ENCODE results near the gene VPS4B. TPM values are rescaled to one million over a fixed set of nuclear protein-coding genes. Genes with fewer than 3 reads are reported as not detected.
"Not testable (repeated sequence)": the region's sequence is repeated elsewhere in the genome, so short reads cannot be mapped to it uniquely, and the experiment has no call there.

VPS4B gene
- total RNA-seq, 1 experiment from 2014 or later = 59.7 TPM

GRCh38 chr18:63365876-63366212, 56.4 kb downstream of the VPS4B start:
- no TSS peak for BruUV-seq (replicated peaks)
- Histone ChIP-seq H3K27ac (no peak overlapping the region), H3K36me3 (ENCODE audit: low read depth) (peaks cover 21% of the 10 kb centered on the region; the same call in 1 of the 2 replicates), H3K79me2 (ENCODE audit: low read depth) (peaks cover 35% of the 10 kb centered on the region), H3K9me3 (ENCODE audit: insufficient read depth, low read depth) (no peaks in the 10 kb centered on the region; the same call in 1 of the 2 replicates), H3K4me3 (peak overlapping the region; percentile 99), H2AFZ (peak overlapping the region; percentile 91), H3K4me2 (peak overlapping the region; percentile 98), H3K27me3 (ENCODE audit: insufficient read depth, low read depth) (no peaks in the 10 kb centered on the region), H3K4me1 (replicated peaks; ENCODE audit: insufficient read depth) (peaks cover 20% of the 10 kb centered on the region), H4K20me1 (ENCODE audit: insufficient read depth) (peaks cover 10% of the 10 kb centered on the region), H3K9me2 (ENCODE audit: insufficient read depth) (no peaks in the 10 kb centered on the region), H3F3A (ENCODE audit: insufficient read depth, low read depth) (peaks cover 12% of the 10 kb centered on the region; the same call in 1 of the 2 replicates)
- TF ChIP-seq CTCF (conservative IDR thresholded peaks at IDR 0.05) (no peak), EZH2 (IDR thresholded peaks at IDR 0.05; ENCODE audit: low read depth) (no peak)
- POLR2A ChIA-PET (ENCODE audit: unreplicated experiment) = interaction anchor here (0.7 to 1.0 kb wide), 2 partner anchors 56 to 604 kb away, joined by 3 to 12 read pairs; partner anchors contain the start of genes SERPINB8 and VPS4B
- no peak for DNase-seq
- CTCF ChIA-PET = interaction anchor here (0.6 kb wide), 1 partner anchor 73 kb away, joined by 4 read pairs; no protein-coding TSS in a partner anchor
- intact Hi-C loops (cut with micrococcal nuclease; ENCODE audit: unreplicated experiment) = loop anchor here (10.0 kb wide), 1 partner anchor 479 kb away; no protein-coding TSS in a partner anchor

- Histone ChIP-seq H3K36me3 (ENCODE audit: low read depth) (peaks cover 31% of the 10 kb centered on the region), H3K4me1 (replicated peaks; ENCODE audit: insufficient read depth) (peaks cover 20% of the 10 kb centered on the region), H3K9me2 (ENCODE audit: insufficient read depth) (no peaks in the 10 kb centered on the region), H4K20me1 (ENCODE audit: insufficient read depth) (peaks cover 10% of the 10 kb centered on the region), H3K27ac (no peak overlapping the region), H3K79me2 (ENCODE audit: low read depth) (peaks cover 35% of the 10 kb centered on the region), H3F3A (ENCODE audit: insufficient read depth, low read depth) (peaks cover 17% of the 10 kb centered on the region; the same call in 1 of the 2 replicates), H2AFZ (no peak overlapping the region), H3K27me3 (ENCODE audit: insufficient read depth, low read depth) (no peaks in the 10 kb centered on the region), H3K4me3 (no peak overlapping the region), H3K4me2 (no peak overlapping the region), H3K9me3 (ENCODE audit: insufficient read depth, low read depth) (no peaks in the 10 kb centered on the region)
- DNase-seq = no peak
- intact Hi-C loops (cut with micrococcal nuclease; ENCODE audit: unreplicated experiment) = loop anchor here (10.0 kb wide), 1 partner anchor 481 kb away; no protein-coding TSS in a partner anchor
- TF ChIP-seq CTCF (conservative IDR thresholded peaks at IDR 0.05) (no peak), EZH2 (IDR thresholded peaks at IDR 0.05; ENCODE audit: low read depth) (no peak)
- no TSS peak for BruUV-seq (replicated peaks)
- ChIA-PET POLR2A (ENCODE audit: unreplicated experiment) (no interaction called here), CTCF (no interaction called here)
Measured at GRCh38 chr18:63363951-63364350, 58.3 kb downstream of the VPS4B start.

GRCh38 chr18:63363420-63363819, 58.9 kb downstream of the VPS4B start:
- peaks cover 16% of the 10 kb centered on the region for H3K4me1 ChIP-seq (replicated peaks; ENCODE audit: insufficient read depth)
- BruUV-seq (replicated peaks); CTCF ChIA-PET: not testable (repeated sequence)

More at GRCh38 chr18:63363420-63363819, 58.9 kb downstream of the VPS4B start:
- peaks cover 31% of the 10 kb centered on the region for H3K36me3 ChIP-seq (ENCODE audit: low read depth)
- H3K27me3 ChIP-seq (ENCODE audit: insufficient read depth, low read depth); H3K27ac ChIP-seq; POLR2A ChIA-PET (ENCODE audit: unreplicated experiment); DNase-seq; H3K9me2 ChIP-seq (ENCODE audit: insufficient read depth); H2AFZ ChIP-seq; H3K4me2 ChIP-seq; H3K4me3 ChIP-seq; H3K9me3 ChIP-seq (ENCODE audit: insufficient read depth, low read depth): not testable (repeated sequence)
- intact Hi-C loops (cut with micrococcal nuclease; ENCODE audit: unreplicated experiment) = loop anchor here (10.0 kb wide), 1 partner anchor 481 kb away; no protein-coding TSS in a partner anchor
- peaks cover 16% of the 10 kb centered on the region; the same call in 1 of the 2 replicates for H3F3A ChIP-seq (ENCODE audit: insufficient read depth, low read depth)
- peaks cover 10% of the 10 kb centered on the region for H4K20me1 ChIP-seq (ENCODE audit: insufficient read depth)
- peaks cover 35% of the 10 kb centered on the region for H3K79me2 ChIP-seq (ENCODE audit: low read depth)

Data from PC-9 (cell line).